GM21360 (cell line): ENCODE data around the gene CYP4X1.
"Not testable (repeated sequence)": the region's sequence is repeated elsewhere in the genome, so short reads cannot be mapped to it uniquely, and the experiment has no call there.

Source experiments
- ATAC-seq: cut with Tn5 transposase; IDR thresholded peaks from one replicate; pipeline ENCODE4 v1.9.1; 2021; ENCODE audit warnings: mild to moderate bottlenecking, moderate library complexity; ENCODE audit not compliant: unreplicated experiment

The CYP4X1 gene

GRCh38 chr1:47023268-47024140 lies at the start of gene CYP4X1:
TSS of gene CYP4X1 (plus strand) at chr1:47023669. CDS start at chr1:47023818, 149 bp downstream.
- ATAC-seq: no peak

GRCh38 chr1:46983166-46983829 lies 40.2 kb upstream of the CYP4X1 start:
- ATAC-seq: no peak

GRCh38 chr1:46983830-46984586 lies 39.5 kb upstream of the CYP4X1 start:
- no peak for ATAC-seq

- not testable (repeated sequence) for ATAC-seq
These were observed 32.9 kb upstream of the CYP4X1 start for GRCh38 chr1:46990541-46990940.

- no peak for ATAC-seq
These were observed 32.2 kb upstream of the CYP4X1 start for GRCh38 chr1:46991083-46991923.

- ATAC-seq: no peak
These were observed 26.7 kb upstream of the CYP4X1 start for GRCh38 chr1:46996659-46997281.

- no peak for ATAC-seq
These were observed 21.3 kb upstream of the CYP4X1 start for GRCh38 chr1:47002211-47002610.

- ATAC-seq: no peak
These were observed 19.5 kb upstream of the CYP4X1 start for GRCh38 chr1:47003896-47004403.

GRCh38 chr1:47006437-47006836 lies 17.0 kb upstream of the CYP4X1 start:
- ATAC-seq: not testable (repeated sequence)

- ATAC-seq: no peak
These were observed 10.2 kb upstream of the CYP4X1 start for GRCh38 chr1:47013293-47013692.

GRCh38 chr1:47021070-47021469 lies 2.4 kb upstream of the CYP4X1 start:
- no peak for ATAC-seq

- ATAC-seq: no peak
These were observed 802 bp downstream of the CYP4X1 start for GRCh38 chr1:47024141-47024801.

GRCh38 chr1:47030170-47030805 lies 6.8 kb downstream of the CYP4X1 start:
- no peak for ATAC-seq

GRCh38 chr1:47031059-47031458 lies 7.6 kb downstream of the CYP4X1 start:
- no peak for ATAC-seq

GRCh38 chr1:47031585-47031984 lies 8.1 kb downstream of the CYP4X1 start:
- ATAC-seq: no peak

GRCh38 chr1:47036764-47037163 lies 13.3 kb downstream of the CYP4X1 start:
- no peak for ATAC-seq

GRCh38 chr1:47059376-47059775 lies 35.9 kb downstream of the CYP4X1 start:
- no peak for ATAC-seq

- no peak for ATAC-seq
These were observed 43.7 kb downstream of the CYP4X1 start, which contains the start of gene CYP4Z1 for GRCh38 chr1:47067097-47067594. TSS of gene CYP4Z1 (plus strand) at chr1:47067231. CDS start at chr1:47067491, 260 bp downstream.
